Measurements from ENCODE around the gene TAGLN2.

- TF ChIP-seq POLR2AphosphoS5 (IDR thresholded peaks at IDR 0.05) (no peak), POLR2A (IDR thresholded peaks at IDR 0.05) (no peak)
These were observed 5.3 kb upstream of the TAGLN2 start for GRCh38 chr1:159930634-159931033.
